Natural killer cell (primary cell): ENCODE measurements around the gene NDUFB5. TPM values are rescaled to one million over a fixed set of nuclear protein-coding genes. Genes with fewer than 3 reads are reported as not detected.

Source experiments
- ATAC-seq, 3 donors: fragments of 150-1000 bp in 2 of 3; fragments of 200-7000 bp in 1 of 3; cut with Tn5 transposase; 1 replicate in 1 of 3; 2 replicates in 2 of 3; pipeline ENCODE4 v1.10.0; 2021; ENCODE audit warnings: mild to moderate bottlenecking in 2 of 3, moderate library complexity in 2 of 3
- DNase-seq, 2 donors: peaks; one replicate each; pipeline versions ENCODE4 v3.0.0 to v3.0.0-alpha.2; 2013 to 2021; ENCODE audit warnings: mixed read lengths in 1 of 2
- H3K27ac ChIP-seq: one replicate; pipeline ENCODE4 v1.5.1; 2013; ENCODE audit warnings: mild to moderate bottlenecking, low read length
- H3K27me3 ChIP-seq: one replicate; pipeline ENCODE4 v1.6.1; 2013; ENCODE audit warnings: low read length; ENCODE audit not compliant: control insufficient read depth, insufficient read depth
- H3K36me3 ChIP-seq: one replicate; pipeline ENCODE4 v1.6.1; 2013; ENCODE audit warnings: low read length; ENCODE audit not compliant: control insufficient read depth, insufficient read depth
- H3K4me1 ChIP-seq: one replicate; pipeline ENCODE4 v1.6.1; 2013; ENCODE audit warnings: low read length; ENCODE audit not compliant: control insufficient read depth, insufficient read depth
- H3K4me3 ChIP-seq: one replicate; pipeline ENCODE4 v1.5.1; 2013; ENCODE audit warnings: low read length
- H3K9me3 ChIP-seq: one replicate; pipeline ENCODE4 v1.6.1; 2013; ENCODE audit warnings: low read length; ENCODE audit not compliant: control insufficient read depth, insufficient read depth
- H3K27ac Mint-ChIP-seq, 2 donors: one replicate each; pipeline ENCODE4 v1.8.0; 2022; ENCODE audit warnings: mild to moderate bottlenecking in 2 of 2, mixed read lengths in 2 of 2, moderate library complexity in 1 of 2
- H3K27me3 Mint-ChIP-seq, 2 donors: one replicate each; pipeline ENCODE4 v1.8.0; 2022; ENCODE audit warnings: low read depth in 2 of 2, mixed read lengths in 2 of 2
- H3K36me3 Mint-ChIP-seq: one replicate; pipeline ENCODE4 v1.8.0; 2022; ENCODE audit warnings: mixed read lengths
- H3K4me1 Mint-ChIP-seq, 2 donors: one replicate each; pipeline ENCODE4 v1.8.0; 2022; ENCODE audit warnings: mixed read lengths in 2 of 2
- H3K4me3 Mint-ChIP-seq: one replicate; pipeline ENCODE4 v1.8.0; 2022; ENCODE audit warnings: mild to moderate bottlenecking, moderate library complexity, mixed read lengths
- H3K9me3 Mint-ChIP-seq, 2 donors: one replicate each; pipeline ENCODE4 v1.8.0; 2022; ENCODE audit warnings: mixed read lengths in 2 of 2
- CTCF ChIP-seq: fragments of 200-600 bp; IDR thresholded peaks from one replicate; pipeline ENCODE4 v1.8.0; 2022; ENCODE audit warnings: antibody characterized with exemption
- WGBS: methylation state at CpG from one replicate; pipeline ENCODE4 v1.1.7; 2013; ENCODE audit warnings: missing lambda C conversion rate; ENCODE audit not compliant: insufficient coverage; 5-methylcytosine and 5-hydroxymethylcytosine counted together
- intact Hi-C: fragments of 100-400 bp; cut with micrococcal nuclease; formaldehyde crosslinking; loops from one replicate; pipeline ENCODE4 v1.14.2; 2022
- total RNA-seq, 4 donors: library from RNA; stranded (reverse); fragments of 120-200 nt in 1 of 4; gene quantifications; one replicate each; pipeline versions ENCODE4 v1.2.3 to v1.2.4, GENCODE V29; 2013 to 2022

NDUFB5 gene
- total RNA-seq, 3 donors from 2014 or later (not counting 1 experiment from before 2014, with no cell fraction given) = 19.0 to 25.4 (median 23.9) TPM

- DNase-seq (peak; percentile 30 to 78), ATAC-seq (peak; percentile 45 to 68 (median 61))
- H3K9me3 Mint-ChIP-seq = no peaks in the 10 kb centered on the region
- H3K36me3 ChIP-seq = no peaks in the 10 kb centered on the region
- H3K4me1 Mint-ChIP-seq = peaks cover 17 to 28% of the 10 kb centered on the region in 2 donors
- peak overlapping the region; percentile 96 for H3K4me3 Mint-ChIP-seq
- H3K27ac ChIP-seq = peak overlapping the region; percentile 55
- H3K4me1 ChIP-seq = peaks cover 16% of the 10 kb centered on the region
- H3K36me3 Mint-ChIP-seq = no peaks in the 10 kb centered on the region
- no peaks in the 10 kb centered on the region for H3K27me3 ChIP-seq
- H3K9me3 ChIP-seq = no peaks in the 10 kb centered on the region
- no peak for TF ChIP-seq CTCF
- peak overlapping the region; percentile 53 to 87 for H3K27ac Mint-ChIP-seq
- intact Hi-C loops = no loop called here
- WGBS = under 1% methylated on average over 77 of the region's 77 CpGs
- peak overlapping the region; percentile 88 for H3K4me3 ChIP-seq
- peaks cover 0 to 11% of the 10 kb centered on the region in 2 donors for H3K27me3 Mint-ChIP-seq
Observed at GRCh38 chr3:179653096-179653797, 48.7 kb downstream of the NDUFB5 start.

GRCh38 chr3:179655236-179655635 lies 50.6 kb downstream of the NDUFB5 start:
- Histone ChIP-seq H3K4me1 (peaks cover 16% of the 10 kb centered on the region), H3K9me3 (no peaks in the 10 kb centered on the region), H3K4me3 (no peak overlapping the region), H3K36me3 (no peaks in the 10 kb centered on the region), H3K27me3 (no peaks in the 10 kb centered on the region), H3K27ac (no peak overlapping the region)
- Mint-ChIP-seq H3K27me3 (peaks cover 0 to 11% of the 10 kb centered on the region in 2 donors), H3K27ac (no peak overlapping the region), H3K9me3 (no peaks in the 10 kb centered on the region), H3K4me3 (peak overlapping the region; percentile 96), H3K36me3 (no peaks in the 10 kb centered on the region), H3K4me1 (peaks cover 17 to 28% of the 10 kb centered on the region in 2 donors)
- intact Hi-C loops = no loop called here
- ATAC-seq (no peak), DNase-seq (no peak)
- WGBS = 100% methylated on average over 1 of the region's 2 CpGs
- TF ChIP-seq CTCF = no peak

DNA sequence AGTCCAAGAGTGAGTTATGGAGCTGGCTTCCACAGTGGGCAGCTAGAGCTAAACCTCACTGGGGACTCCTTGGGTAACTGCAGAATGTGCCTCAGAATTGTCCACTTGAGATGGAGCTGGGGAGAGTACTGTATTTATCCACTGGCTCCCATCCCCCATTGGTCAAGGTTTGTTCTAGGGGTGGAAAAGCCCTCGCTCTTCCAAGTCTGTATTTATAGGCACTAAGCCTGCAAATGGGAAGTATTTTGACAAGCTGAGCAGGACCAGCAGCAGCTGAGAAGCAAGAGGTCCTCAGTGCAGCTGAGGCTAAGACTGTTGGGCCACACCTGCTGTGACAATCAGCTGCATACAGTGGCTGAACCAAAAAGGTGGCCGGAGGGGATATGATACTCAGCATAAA lies 54.0 kb downstream of the NDUFB5 start:
- ATAC-seq = no peak
- no peaks in the 10 kb centered on the region for H3K9me3 Mint-ChIP-seq
- H3K9me3 ChIP-seq = no peaks in the 10 kb centered on the region
- WGBS = 100% methylated on average over 1 of the region's 2 CpGs
- no peak overlapping the region for H3K4me3 ChIP-seq
- H3K27ac Mint-ChIP-seq = no peak overlapping the region
- H3K4me3 Mint-ChIP-seq = no peak overlapping the region
- H3K27ac ChIP-seq = no peak overlapping the region
- intact Hi-C loops = no loop called here
- peaks cover 0 to 8% of the 10 kb centered on the region in 2 donors for H3K27me3 Mint-ChIP-seq
- H3K36me3 ChIP-seq = no peaks in the 10 kb centered on the region
- no peaks in the 10 kb centered on the region for H3K36me3 Mint-ChIP-seq
- H3K4me1 ChIP-seq = peaks cover 10% of the 10 kb centered on the region
- TF ChIP-seq CTCF = no peak
- H3K4me1 Mint-ChIP-seq = peaks cover 12 to 18% of the 10 kb centered on the region in 2 donors
- no peak for DNase-seq
- H3K27me3 ChIP-seq = no peaks in the 10 kb centered on the region

- H3K4me1 Mint-ChIP-seq = peaks cover 0 to 4% of the 10 kb centered on the region in 2 donors
Observed at GRCh38 chr3:179660872-179661271, 56.3 kb downstream of the NDUFB5 start.

More at GRCh38 chr3:179660872-179661271, 56.3 kb downstream of the NDUFB5 start:
- no peak for ATAC-seq
- Mint-ChIP-seq H3K36me3 (no peaks in the 10 kb centered on the region), H3K27ac (no peak overlapping the region), H3K4me3 (no peak overlapping the region), H3K27me3 (peaks cover 0 to 3% of the 10 kb centered on the region in 2 donors), H3K9me3 (no peaks in the 10 kb centered on the region)
- TF ChIP-seq CTCF = no peak
- H3K4me3 ChIP-seq = no peak overlapping the region
- H3K36me3 ChIP-seq = no peaks in the 10 kb centered on the region
- intact Hi-C loops = no loop called here
- H3K27ac ChIP-seq = no peak overlapping the region
- no peaks in the 10 kb centered on the region for H3K27me3 ChIP-seq
- H3K9me3 ChIP-seq = no peaks in the 10 kb centered on the region
- no CpG with 5 or more reads among the region's 3 CpGs for WGBS
- no peak for DNase-seq
- no peaks in the 10 kb centered on the region for H3K4me1 ChIP-seq
